Measurements from ENCODE around the gene GHITM.
"Not testable (repeated sequence)": the region's sequence is repeated elsewhere in the genome, so short reads cannot be mapped to it uniquely, and the experiment has no call there.

The GHITM gene

GRCh38 chr10:84148006-84148597 lies 8.8 kb downstream of the GHITM start:
- H3K4me1 ChIP-seq (ENCODE audit: control insufficient read depth, insufficient read depth, low read length); H3K4me3 ChIP-seq (ENCODE audit: low read length); DNase-seq (ENCODE audit: low read depth, low spot score); H3K27me3 ChIP-seq (ENCODE audit: control insufficient read depth, insufficient read depth, low read length); H3K9me3 ChIP-seq (ENCODE audit: control insufficient read depth, insufficient read depth, low read length); H3K27ac ChIP-seq (ENCODE audit: low read length): not testable (repeated sequence)
- WGBS (ENCODE audit: insufficient coverage, insufficient read length) = no CpG with 5 or more reads among the region's 9 CpGs
- peaks cover 12% of the 10 kb centered on the region; the same call in 1 of the 2 replicates for H3K36me3 ChIP-seq (ENCODE audit: control insufficient read depth, insufficient read depth, low read length)

- DNase-seq (ENCODE audit: low read depth, low spot score) = no peak
- no peaks in the 10 kb centered on the region for H3K27me3 ChIP-seq (ENCODE audit: control insufficient read depth, insufficient read depth, low read length)
- no peaks in the 10 kb centered on the region for H3K4me1 ChIP-seq (ENCODE audit: control insufficient read depth, insufficient read depth, low read length)
- no peak overlapping the region for H3K27ac ChIP-seq (ENCODE audit: low read length)
- WGBS (ENCODE audit: insufficient coverage, insufficient read length) = no CpG with 5 or more reads among the region's 2 CpGs
- H3K4me3 ChIP-seq (ENCODE audit: low read length) = no peak overlapping the region
- H3K9me3 ChIP-seq (ENCODE audit: control insufficient read depth, insufficient read depth, low read length) = no peaks in the 10 kb centered on the region
- peaks cover 10% of the 10 kb centered on the region; the same call in 1 of the 2 replicates for H3K36me3 ChIP-seq (ENCODE audit: control insufficient read depth, insufficient read depth, low read length)
These were observed 10.5 kb downstream of the GHITM start for GRCh38 chr10:84149854-84150253.

GRCh38 chr10:84152769-84153168 lies 13.5 kb downstream of the GHITM start:
- Histone ChIP-seq H3K27ac (ENCODE audit: low read length) (no peak overlapping the region), H3K27me3 (ENCODE audit: control insufficient read depth, insufficient read depth, low read length) (no peaks in the 10 kb centered on the region), H3K4me3 (ENCODE audit: low read length) (no peak overlapping the region), H3K4me1 (ENCODE audit: control insufficient read depth, insufficient read depth, low read length) (no peaks in the 10 kb centered on the region), H3K9me3 (ENCODE audit: control insufficient read depth, insufficient read depth, low read length) (no peaks in the 10 kb centered on the region), H3K36me3 (ENCODE audit: control insufficient read depth, insufficient read depth, low read length) (peaks cover 10% of the 10 kb centered on the region; the same call in 1 of the 2 replicates)
- no peak for DNase-seq (ENCODE audit: low read depth, low spot score)

- H3K9me3 ChIP-seq (ENCODE audit: control insufficient read depth, insufficient read depth, low read length) = no peaks in the 10 kb centered on the region
- H3K4me1 ChIP-seq (ENCODE audit: control insufficient read depth, insufficient read depth, low read length) = 0 out of 2 replicates have a peak, but pooled peaks cover 1% of the 10 kb centered on the region
- no CpG with 5 or more reads among the region's 4 CpGs for WGBS (ENCODE audit: insufficient coverage, insufficient read length)
- peaks cover 7% of the 10 kb centered on the region; the same call in 1 of the 2 replicates for H3K36me3 ChIP-seq (ENCODE audit: control insufficient read depth, insufficient read depth, low read length)
- H3K27me3 ChIP-seq (ENCODE audit: control insufficient read depth, insufficient read depth, low read length) = no peaks in the 10 kb centered on the region
- no peak overlapping the region for H3K4me3 ChIP-seq (ENCODE audit: low read length)
- no peak for DNase-seq (ENCODE audit: low read depth, low spot score)
- no peak overlapping the region for H3K27ac ChIP-seq (ENCODE audit: low read length)
These were observed 16.2 kb downstream of the GHITM start for GRCh38 chr10:84155521-84155920.

GRCh38 chr10:84156009-84156408 lies 16.7 kb downstream of the GHITM start:
- H3K4me3 ChIP-seq (ENCODE audit: low read length) = no peak overlapping the region
- H3K4me1 ChIP-seq (ENCODE audit: control insufficient read depth, insufficient read depth, low read length) = 0 out of 2 replicates have a peak, but pooled peaks cover 1% of the 10 kb centered on the region
- H3K27ac ChIP-seq (ENCODE audit: low read length) = no peak overlapping the region
- peaks cover 3% of the 10 kb centered on the region; the same call in 1 of the 2 replicates for H3K36me3 ChIP-seq (ENCODE audit: control insufficient read depth, insufficient read depth, low read length)
- no CpG with 5 or more reads among the region's 2 CpGs for WGBS (ENCODE audit: insufficient coverage, insufficient read length)
- DNase-seq (ENCODE audit: low read depth, low spot score) = no peak
- H3K9me3 ChIP-seq (ENCODE audit: control insufficient read depth, insufficient read depth, low read length) = no peaks in the 10 kb centered on the region
- no peaks in the 10 kb centered on the region for H3K27me3 ChIP-seq (ENCODE audit: control insufficient read depth, insufficient read depth, low read length)

- Histone ChIP-seq H3K27me3 (ENCODE audit: control insufficient read depth, insufficient read depth, low read length) (no peaks in the 10 kb centered on the region), H3K4me1 (ENCODE audit: control insufficient read depth, insufficient read depth, low read length) (0 out of 2 replicates have a peak, but pooled peaks cover 1% of the 10 kb centered on the region), H3K4me3 (ENCODE audit: low read length) (no peak overlapping the region), H3K27ac (ENCODE audit: low read length) (no peak overlapping the region), H3K9me3 (ENCODE audit: control insufficient read depth, insufficient read depth, low read length) (no peaks in the 10 kb centered on the region), H3K36me3 (ENCODE audit: control insufficient read depth, insufficient read depth, low read length) (0 out of 2 replicates have a peak, but pooled peaks cover 2% of the 10 kb centered on the region)
- WGBS (ENCODE audit: insufficient coverage, insufficient read length) = no CpG with 5 or more reads among the region's 10 CpGs
- DNase-seq (ENCODE audit: low read depth, low spot score) = no peak
These were observed 17.5 kb downstream of the GHITM start for GRCh38 chr10:84156768-84157167.

- H3K4me1 ChIP-seq (ENCODE audit: control insufficient read depth, insufficient read depth, low read length) = 0 out of 2 replicates have a peak, but pooled peaks cover 1% of the 10 kb centered on the region
- no peak for DNase-seq (ENCODE audit: low read depth, low spot score)
- no peaks in the 10 kb centered on the region for H3K9me3 ChIP-seq (ENCODE audit: control insufficient read depth, insufficient read depth, low read length)
- H3K27me3 ChIP-seq (ENCODE audit: control insufficient read depth, insufficient read depth, low read length) = no peaks in the 10 kb centered on the region
- H3K4me3 ChIP-seq (ENCODE audit: low read length) = no peak overlapping the region
- H3K36me3 ChIP-seq (ENCODE audit: control insufficient read depth, insufficient read depth, low read length) = no peaks in the 10 kb centered on the region
- no CpG with 5 or more reads among the region's 2 CpGs for WGBS (ENCODE audit: insufficient coverage, insufficient read length)
- H3K27ac ChIP-seq (ENCODE audit: low read length) = no peak overlapping the region
These were observed 18.8 kb downstream of the GHITM start for GRCh38 chr10:84158061-84158460.

GRCh38 chr10:84158550-84158949 lies 19.2 kb downstream of the GHITM start:
- Histone ChIP-seq H3K9me3 (ENCODE audit: control insufficient read depth, insufficient read depth, low read length) (no peaks in the 10 kb centered on the region), H3K36me3 (ENCODE audit: control insufficient read depth, insufficient read depth, low read length) (no peaks in the 10 kb centered on the region), H3K4me1 (ENCODE audit: control insufficient read depth, insufficient read depth, low read length) (0 out of 2 replicates have a peak, but pooled peaks cover 1% of the 10 kb centered on the region), H3K27ac (ENCODE audit: low read length) (no peak overlapping the region), H3K4me3 (ENCODE audit: low read length) (no peak overlapping the region), H3K27me3 (ENCODE audit: control insufficient read depth, insufficient read depth, low read length) (no peaks in the 10 kb centered on the region)
- DNase-seq (ENCODE audit: low read depth, low spot score) = no peak
- no CpG with 5 or more reads among the region's 4 CpGs for WGBS (ENCODE audit: insufficient coverage, insufficient read length)

- no CpG with 5 or more reads among the region's 9 CpGs for WGBS (ENCODE audit: insufficient coverage, insufficient read length)
- H3K27me3 ChIP-seq (ENCODE audit: control insufficient read depth, insufficient read depth, low read length) = no peaks in the 10 kb centered on the region
- DNase-seq (ENCODE audit: low read depth, low spot score) = no peak
- H3K9me3 ChIP-seq (ENCODE audit: control insufficient read depth, insufficient read depth, low read length) = no peaks in the 10 kb centered on the region
- H3K36me3 ChIP-seq (ENCODE audit: control insufficient read depth, insufficient read depth, low read length) = no peaks in the 10 kb centered on the region
- H3K27ac ChIP-seq (ENCODE audit: low read length) = no peak overlapping the region
- 0 out of 2 replicates have a peak, but pooled peaks cover 3% of the 10 kb centered on the region for H3K4me1 ChIP-seq (ENCODE audit: control insufficient read depth, insufficient read depth, low read length)
- H3K4me3 ChIP-seq (ENCODE audit: low read length) = no peak overlapping the region
These were observed 19.9 kb downstream of the GHITM start for GRCh38 chr10:84159076-84159685.

- no peak overlapping the region for H3K4me3 ChIP-seq (ENCODE audit: low read length)
- no peak overlapping the region for H3K27ac ChIP-seq (ENCODE audit: low read length)
- H3K9me3 ChIP-seq (ENCODE audit: control insufficient read depth, insufficient read depth, low read length) = no peaks in the 10 kb centered on the region
- H3K4me1 ChIP-seq (ENCODE audit: control insufficient read depth, insufficient read depth, low read length) = peaks cover 7% of the 10 kb centered on the region; the same call in 1 of the 2 replicates
- no peaks in the 10 kb centered on the region for H3K36me3 ChIP-seq (ENCODE audit: control insufficient read depth, insufficient read depth, low read length)
- no peak for DNase-seq (ENCODE audit: low read depth, low spot score)
- H3K27me3 ChIP-seq (ENCODE audit: control insufficient read depth, insufficient read depth, low read length) = no peaks in the 10 kb centered on the region
- WGBS (ENCODE audit: insufficient coverage, insufficient read length) = no CpG with 5 or more reads among the region's 6 CpGs
These were observed 21.5 kb downstream of the GHITM start for GRCh38 chr10:84160663-84161362.

Data from iPS DF 6.9 (cell line).